ENCODE results near the gene NTMT1. TPM values are rescaled to one million over a fixed set of nuclear protein-coding genes. Genes with fewer than 3 reads are reported as not detected.
A peak's percentile ranks its signal among the peaks of the same experiment; 100 is the strongest.

Gene NTMT1
- total RNA-seq, 4 donors from 2014 or later: 1.8 to 30.8 (median 21.6) TPM

GRCh38 chr9:129648092-129648763, 22.3 kb downstream of the NTMT1 start:
- TF ChIP-seq CTCF (IDR thresholded peaks at IDR 0.05) (no peak), POLR2A (IDR thresholded peaks at IDR 0.05) (no peak)
- Histone ChIP-seq H3K27ac (no peak overlapping the region), H3K27me3 (no peaks in the 10 kb centered on the region), H3K9me3 (no peaks in the 10 kb centered on the region), H3K36me3 (no peaks in the 10 kb centered on the region), H3K4me1 (no peaks in the 10 kb centered on the region), H3K4me3 (no peak overlapping the region)
- intact Hi-C loops (cut with DNase I; ENCODE audit: low total_unique reads): loop anchor here (10.0 kb wide), 1 partner anchor 137 kb away; no protein-coding TSS in a partner anchor
- DNase-seq: no peak

DNA sequence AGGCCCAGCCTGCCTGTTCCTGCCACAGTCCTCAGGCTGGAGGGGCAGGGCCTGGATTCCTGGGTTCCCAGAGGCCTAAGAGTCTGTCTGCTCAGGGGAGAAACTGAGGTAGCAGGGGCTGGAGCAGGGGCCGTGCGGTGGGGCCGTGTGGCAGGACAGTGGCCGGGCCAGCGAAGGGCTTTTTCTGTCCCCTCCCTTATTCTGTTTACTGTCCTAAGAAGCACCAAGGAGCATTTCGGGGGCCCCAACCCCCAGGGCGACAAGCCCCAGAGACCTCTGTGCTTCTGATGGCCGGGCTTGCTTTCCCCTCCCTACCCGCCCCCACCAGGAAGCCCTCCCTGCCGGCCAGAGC, 22.8 kb downstream of the NTMT1 start:
- no peak for TF ChIP-seq POLR2A (IDR thresholded peaks at IDR 0.05)
- TF ChIP-seq CTCF (IDR thresholded peaks at IDR 0.05): no peak
- intact Hi-C loops (cut with DNase I; ENCODE audit: low total_unique reads): loop anchor here (10.0 kb wide), 1 partner anchor 136 kb away; no protein-coding TSS in a partner anchor
- Histone ChIP-seq H3K27me3 (no peaks in the 10 kb centered on the region), H3K4me3 (no peak overlapping the region), H3K36me3 (no peaks in the 10 kb centered on the region), H3K9me3 (no peaks in the 10 kb centered on the region), H3K27ac (no peak overlapping the region), H3K4me1 (no peaks in the 10 kb centered on the region)
- DNase-seq: no peak

GRCh38 chr9:129649726-129650679, 24.0 kb downstream of the NTMT1 start:
- intact Hi-C loops (cut with DNase I; ENCODE audit: low total_unique reads): loop anchor here (10.0 kb wide), 2 partner anchors 75 to 135 kb away; no protein-coding TSS in a partner anchor
- no peak for TF ChIP-seq POLR2A (IDR thresholded peaks at IDR 0.05)
- TF ChIP-seq CTCF (IDR thresholded peaks at IDR 0.05): no peak
- H3K9me3 ChIP-seq: no peaks in the 10 kb centered on the region
- H3K27ac ChIP-seq: peak overlapping the region in 1 of 2 donors; percentile 4
- H3K4me3 ChIP-seq: no peak overlapping the region
- H3K4me1 ChIP-seq: no peaks in the 10 kb centered on the region
- no peak for DNase-seq
- no peaks in the 10 kb centered on the region for H3K36me3 ChIP-seq
- no peaks in the 10 kb centered on the region for H3K27me3 ChIP-seq

DNA sequence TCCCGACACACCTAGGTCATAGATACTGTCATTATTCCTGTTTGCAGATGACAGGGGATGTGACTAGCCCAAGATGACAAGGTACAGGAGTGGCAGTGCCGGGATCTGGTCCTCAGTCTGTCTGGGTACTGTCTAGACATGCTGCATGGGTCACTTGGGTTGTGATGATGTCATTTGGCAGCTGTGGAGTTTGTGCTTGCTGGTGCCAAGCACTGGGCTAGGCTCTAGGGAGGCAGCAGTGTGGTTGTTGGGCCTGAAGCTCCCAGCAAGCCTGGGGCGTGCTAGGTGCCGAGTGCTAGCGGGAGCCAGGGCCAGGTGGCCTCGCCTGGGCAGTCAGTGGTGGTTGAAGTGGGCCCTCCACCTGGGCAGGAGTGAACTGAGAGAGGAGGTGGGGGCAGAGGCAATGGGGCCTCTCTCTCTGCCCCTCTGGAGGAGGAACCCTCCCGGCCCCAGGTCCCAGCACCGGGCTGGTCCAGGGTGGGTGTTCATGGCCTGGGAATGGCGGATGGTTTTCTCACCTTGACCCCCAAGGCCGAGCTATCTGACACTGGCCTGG, 24.8 kb downstream of the NTMT1 start:
- Histone ChIP-seq H3K4me3 (no peak overlapping the region), H3K9me3 (no peaks in the 10 kb centered on the region), H3K27me3 (no peaks in the 10 kb centered on the region), H3K4me1 (no peaks in the 10 kb centered on the region), H3K36me3 (no peaks in the 10 kb centered on the region), H3K27ac (no peak overlapping the region)
- DNase-seq: no peak
- TF ChIP-seq CTCF (IDR thresholded peaks at IDR 0.05): no peak
- no peak for TF ChIP-seq POLR2A (IDR thresholded peaks at IDR 0.05)
- intact Hi-C loops (cut with DNase I; ENCODE audit: low total_unique reads): loop anchor here (10.0 kb wide), 1 partner anchor 74 kb away; no protein-coding TSS in a partner anchor
